HG03066 (cell line): ENCODE data around the gene SLC9A1.

ENCODE experiments used
- ATAC-seq: cut with Tn5 transposase; IDR thresholded peaks from one replicate; pipeline ENCODE4 v1.9.1; 2021; ENCODE audit warnings: low read depth; ENCODE audit not compliant: unreplicated experiment

Gene SLC9A1

DNA sequence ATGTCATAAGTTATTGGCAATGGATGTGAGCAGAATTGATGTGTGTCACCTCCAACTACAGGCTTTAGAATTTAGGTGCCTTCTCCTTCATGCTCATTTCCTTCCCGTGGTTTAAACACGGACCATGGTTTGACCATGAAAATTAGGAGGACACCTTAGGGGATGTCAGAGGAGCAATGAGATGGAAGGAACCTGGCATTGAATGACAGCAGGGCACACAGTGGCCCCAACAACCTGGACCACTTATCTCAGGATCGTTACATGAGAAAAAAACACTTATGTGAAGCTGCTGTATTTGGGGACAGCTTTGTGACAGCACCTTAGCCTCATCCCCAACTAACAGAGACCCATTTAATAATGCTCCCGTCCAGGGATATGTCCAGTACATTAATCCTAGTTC is 70.8 kb downstream of the SLC9A1 start:
- ATAC-seq: no peak

DNA sequence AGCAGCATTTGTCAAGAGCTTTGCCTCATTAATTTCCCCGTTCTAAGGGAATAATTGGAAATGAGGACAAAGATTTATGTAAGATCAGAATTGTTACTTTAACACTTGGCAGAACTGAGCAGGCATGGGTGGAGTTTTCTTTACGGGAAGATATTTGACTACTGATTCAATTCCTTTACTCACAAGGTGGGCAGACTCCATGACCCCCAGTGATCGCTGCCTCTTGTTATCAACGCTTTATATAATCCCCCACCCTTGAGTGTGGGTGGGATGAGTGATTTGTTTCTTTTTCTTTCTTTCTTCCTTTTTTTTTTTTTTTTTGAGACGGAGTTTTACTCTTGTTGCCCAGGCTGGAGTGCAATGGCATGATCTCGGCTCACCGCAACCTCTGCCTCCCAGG is 77.0 kb downstream of the SLC9A1 start:
- no peak for ATAC-seq

DNA sequence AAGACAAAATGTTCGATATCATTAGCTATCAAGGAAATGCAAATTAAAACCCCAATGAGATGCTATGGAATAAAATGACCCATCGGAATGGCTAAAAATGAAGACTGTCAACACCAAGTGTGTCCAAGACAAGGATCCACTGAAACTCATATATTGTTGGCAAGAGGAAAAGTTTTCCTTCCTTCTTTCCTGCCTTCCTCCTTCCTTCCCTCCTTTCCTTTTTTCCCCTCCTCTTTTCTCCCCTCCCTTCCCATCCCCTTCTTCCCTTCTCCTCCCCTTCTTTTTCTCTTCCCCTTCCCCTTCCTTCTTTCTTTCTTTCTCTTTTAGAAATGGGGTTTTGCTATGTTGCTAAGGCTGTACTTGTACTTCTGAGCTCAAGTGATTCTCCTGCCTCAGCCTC is 78.1 kb downstream of the SLC9A1 start:
- ATAC-seq: no peak

DNA sequence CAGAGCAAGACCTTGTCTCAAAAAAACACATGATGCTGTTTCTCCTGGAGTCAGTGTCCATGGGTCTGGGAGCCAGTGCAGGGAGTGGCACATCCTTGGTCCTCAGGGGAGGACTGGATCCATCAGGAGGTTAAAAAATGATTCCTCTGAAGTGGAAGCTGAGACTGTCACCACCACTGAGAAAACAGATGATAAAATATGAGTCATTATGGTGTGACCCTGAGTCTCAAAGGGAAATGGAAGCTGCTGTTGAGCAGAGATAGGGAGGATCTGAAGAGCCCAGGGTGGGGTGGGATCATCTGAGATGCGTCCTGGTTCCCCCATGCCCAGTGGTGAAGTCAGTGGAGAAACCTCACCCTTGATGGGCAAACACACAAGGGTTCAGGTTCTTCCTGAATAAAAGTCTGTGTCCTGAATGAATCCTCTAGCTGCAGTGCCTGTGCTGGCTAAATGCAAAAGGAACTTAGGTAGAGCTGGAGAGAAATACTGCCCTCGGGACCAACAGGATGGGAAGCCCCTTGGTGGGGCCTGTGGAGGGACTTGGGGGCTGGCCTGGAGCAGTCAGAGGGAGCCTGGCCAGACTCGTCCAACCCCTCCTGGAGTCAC is 80.6 kb downstream of the SLC9A1 start:
- ATAC-seq: no peak

DNA sequence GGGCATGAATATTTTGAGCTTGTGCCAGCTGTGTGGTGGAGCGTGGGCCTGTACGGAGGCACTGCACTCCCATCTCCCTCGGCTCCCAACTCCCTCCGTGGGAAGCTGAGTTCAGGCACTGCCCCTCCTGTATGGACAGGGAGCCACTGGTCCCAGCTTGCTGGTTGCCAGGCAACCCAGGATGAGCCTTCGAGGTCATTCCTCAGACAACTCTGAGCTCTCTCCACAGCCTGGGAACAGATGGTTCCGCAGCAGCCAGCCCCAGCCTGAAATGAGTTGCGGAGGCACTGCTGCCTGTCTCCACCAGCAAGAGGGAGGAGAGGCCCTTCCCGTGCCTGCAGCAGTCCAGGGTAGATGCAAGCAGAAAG is 83.9 kb downstream of the SLC9A1 start:
- ATAC-seq: no peak

DNA sequence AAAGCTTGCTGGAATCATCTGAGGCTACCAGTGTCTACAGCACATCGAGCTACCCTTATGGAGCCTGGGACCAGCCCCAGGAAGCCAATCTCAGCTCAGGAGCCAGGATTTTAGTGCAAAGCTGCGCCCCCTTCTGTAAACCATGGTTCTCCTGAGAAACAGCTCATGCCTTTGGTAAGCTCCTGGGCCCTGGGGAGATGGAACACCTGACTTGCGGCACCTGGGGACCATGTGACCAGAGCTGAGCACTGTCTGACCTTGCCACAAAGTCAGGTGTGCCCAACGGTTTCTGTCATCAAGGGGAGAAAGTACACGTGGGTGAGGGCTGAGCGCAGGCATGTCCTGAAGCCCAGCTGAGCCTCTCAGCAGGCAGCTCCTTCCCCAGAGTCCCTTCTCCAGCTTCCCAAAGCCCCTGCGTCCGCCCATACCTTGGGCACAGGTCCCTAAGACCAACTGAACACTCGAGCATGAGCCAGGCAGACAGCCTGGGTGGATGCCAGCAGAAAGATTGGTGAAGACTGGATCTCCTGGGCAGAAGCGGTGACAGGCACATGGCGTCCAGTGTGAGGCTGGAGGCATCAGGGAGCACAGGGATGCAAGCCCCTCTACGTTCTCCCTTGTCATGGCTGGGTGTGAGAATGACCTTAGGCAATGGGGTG is 84.4 kb downstream of the SLC9A1 start:
- no peak for ATAC-seq

DNA sequence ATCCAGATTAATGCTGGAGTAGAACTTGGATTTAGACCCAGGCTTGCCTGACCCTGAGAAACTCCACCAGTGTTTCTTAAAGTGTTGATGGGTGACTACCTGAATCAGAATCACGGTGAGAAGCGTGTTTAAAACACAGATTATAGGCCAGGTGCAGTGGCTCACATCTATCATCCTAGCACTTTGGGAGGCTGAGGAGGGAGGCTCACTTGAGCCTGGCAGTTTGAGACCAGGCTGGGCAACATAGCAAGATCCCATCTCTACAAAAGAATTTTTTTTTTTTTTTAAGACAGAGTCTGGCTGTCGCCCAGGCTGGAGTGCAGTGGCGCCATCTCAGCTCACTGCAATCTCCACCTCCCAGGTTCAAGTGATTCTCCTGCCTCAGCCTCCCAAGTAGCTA is 86.0 kb downstream of the SLC9A1 start:
- ATAC-seq: no peak

DNA sequence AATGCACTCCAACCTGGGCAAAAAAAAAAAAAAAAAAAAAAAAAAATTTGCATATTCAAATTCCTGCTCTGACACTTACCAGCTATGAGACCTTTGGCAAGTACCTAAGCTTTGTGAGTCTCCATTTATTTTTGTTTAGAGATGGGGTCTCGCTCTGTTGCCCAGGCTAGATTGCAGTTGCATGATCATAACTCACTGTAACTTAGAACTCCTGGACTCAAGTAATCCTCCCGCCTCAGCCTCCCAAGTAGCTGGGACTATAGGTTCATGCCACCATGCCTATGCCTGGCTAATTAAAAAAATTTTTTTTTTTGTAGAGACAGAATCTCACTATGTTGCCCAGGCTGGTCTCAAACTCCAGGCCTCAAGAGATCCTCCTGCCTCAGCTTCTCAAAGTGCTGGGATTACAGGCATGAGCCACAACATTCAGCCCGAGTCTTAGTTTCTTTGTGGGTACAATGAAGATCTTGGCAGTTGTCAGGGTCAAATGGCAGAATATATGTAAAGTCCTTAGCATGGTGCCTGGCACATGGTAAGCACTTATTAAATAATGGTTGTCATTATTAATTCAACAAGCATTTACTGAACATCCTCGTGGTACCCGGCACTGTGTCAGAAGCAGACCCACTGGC is 88.8 kb downstream of the SLC9A1 start:
- no peak for ATAC-seq

DNA sequence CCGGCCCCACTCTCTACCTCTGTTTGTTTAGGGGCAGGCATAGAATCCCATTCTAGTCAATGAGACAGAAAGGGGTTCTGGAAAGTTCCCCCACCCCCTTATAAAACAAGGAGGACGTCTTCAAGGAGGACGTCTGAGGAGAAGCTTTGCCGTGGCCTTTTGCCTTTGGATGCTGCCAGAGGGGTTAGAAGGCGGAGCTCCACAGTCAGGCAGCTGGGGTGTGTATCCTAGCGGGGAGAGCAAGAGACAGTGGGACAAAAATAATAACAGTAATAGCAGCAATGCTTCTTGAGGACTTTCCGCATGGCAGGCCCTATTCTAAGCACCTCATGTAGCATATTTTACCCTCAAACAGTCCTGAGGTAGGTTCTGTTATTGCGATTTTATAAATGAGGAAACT is 94.0 kb downstream of the SLC9A1 start:
- ATAC-seq: no peak

DNA sequence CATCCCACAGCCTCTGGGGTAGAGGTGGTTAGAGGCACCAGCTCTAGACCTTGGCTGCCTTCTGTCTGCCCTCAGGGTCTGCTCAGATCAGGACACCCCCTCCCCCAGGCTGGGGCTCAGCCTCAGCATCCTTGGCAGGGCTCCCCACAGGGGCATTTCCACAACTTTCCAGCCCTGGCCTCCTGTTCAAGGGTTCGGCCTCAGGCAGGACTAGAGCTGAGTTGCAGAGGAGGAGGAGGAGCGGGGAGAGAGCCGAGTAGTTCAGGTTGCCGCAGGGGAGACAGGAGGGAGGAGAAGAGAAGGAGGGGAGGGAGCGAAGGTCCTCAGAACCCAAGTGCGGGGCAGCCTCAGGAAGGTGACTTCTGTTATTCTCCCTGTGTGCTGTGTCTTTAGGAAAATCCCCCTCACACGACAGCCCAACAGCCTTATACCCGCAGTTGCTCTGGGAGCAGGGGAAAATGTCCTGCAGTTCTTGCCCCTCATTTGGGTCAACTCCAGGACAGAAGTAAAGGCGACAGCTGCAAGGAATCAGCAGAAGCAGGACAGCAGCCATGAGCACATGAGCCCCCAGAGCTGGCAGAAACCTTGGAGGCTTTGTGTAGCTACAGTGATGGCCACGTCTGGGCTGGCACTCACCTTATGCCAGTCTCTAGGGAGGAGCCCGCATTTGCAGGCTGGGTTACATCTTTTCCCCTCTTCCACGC is 95.8 kb downstream of the SLC9A1 start:
- no peak for ATAC-seq

DNA sequence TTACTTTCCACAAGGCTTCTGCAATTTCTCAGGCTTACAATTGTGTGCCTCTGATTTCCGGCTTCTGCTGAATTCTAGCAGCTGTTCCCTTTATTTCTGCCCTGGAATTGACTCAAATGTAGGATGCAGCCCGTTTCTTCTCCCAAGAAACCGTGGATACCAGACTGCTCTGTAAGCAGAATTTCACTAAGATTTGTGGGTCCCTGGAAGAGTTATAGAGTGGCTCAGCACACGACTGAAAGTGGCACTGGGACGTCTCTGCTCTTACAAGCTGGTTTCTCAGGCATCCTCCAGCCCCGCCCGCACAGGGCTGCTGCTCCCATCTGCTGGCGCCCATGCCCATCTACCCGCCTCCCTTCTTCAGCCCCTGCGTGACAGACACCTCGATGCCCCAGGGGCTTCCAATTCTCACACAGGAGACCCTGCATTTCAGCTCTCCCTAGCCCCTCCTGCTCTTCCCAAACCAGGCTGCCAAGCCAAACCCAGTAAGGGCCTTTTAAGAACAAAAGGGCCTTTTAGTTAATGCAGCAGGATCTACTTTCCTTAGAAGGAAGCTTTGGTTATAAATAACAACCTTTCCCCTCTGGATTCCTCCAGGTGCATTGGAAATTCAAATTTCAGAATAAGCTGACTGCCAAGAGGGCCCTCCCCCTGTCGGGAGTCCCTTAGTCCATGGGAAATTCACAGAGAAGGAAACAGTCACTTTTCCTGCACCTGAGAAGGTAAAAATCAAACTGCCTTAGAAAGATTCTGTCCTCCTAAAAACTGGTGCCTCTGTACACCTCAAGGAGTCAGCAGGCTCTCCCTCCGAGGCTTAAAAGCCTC is 96.9 kb downstream of the SLC9A1 start:
- no peak for ATAC-seq

DNA sequence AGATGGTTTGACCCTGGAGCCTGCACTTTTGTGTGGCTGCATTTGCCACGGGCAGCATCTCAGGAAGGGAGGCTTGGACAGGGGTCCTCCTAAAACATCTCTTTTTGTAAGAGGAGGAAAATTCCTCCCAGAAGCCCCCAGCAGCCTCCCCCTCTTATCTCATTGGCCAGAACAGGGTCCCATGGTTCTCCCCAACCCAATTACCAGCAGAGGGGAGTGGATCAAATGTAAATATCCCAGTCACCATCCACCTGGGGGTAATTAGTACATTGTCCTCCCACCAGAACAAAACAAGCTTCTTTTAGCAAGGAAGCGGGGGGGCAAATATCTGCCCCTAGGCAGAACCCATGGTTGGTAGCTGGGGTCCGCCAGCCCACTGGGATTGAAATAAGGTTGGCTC is 97.5 kb downstream of the SLC9A1 start:
- ATAC-seq: no peak

DNA sequence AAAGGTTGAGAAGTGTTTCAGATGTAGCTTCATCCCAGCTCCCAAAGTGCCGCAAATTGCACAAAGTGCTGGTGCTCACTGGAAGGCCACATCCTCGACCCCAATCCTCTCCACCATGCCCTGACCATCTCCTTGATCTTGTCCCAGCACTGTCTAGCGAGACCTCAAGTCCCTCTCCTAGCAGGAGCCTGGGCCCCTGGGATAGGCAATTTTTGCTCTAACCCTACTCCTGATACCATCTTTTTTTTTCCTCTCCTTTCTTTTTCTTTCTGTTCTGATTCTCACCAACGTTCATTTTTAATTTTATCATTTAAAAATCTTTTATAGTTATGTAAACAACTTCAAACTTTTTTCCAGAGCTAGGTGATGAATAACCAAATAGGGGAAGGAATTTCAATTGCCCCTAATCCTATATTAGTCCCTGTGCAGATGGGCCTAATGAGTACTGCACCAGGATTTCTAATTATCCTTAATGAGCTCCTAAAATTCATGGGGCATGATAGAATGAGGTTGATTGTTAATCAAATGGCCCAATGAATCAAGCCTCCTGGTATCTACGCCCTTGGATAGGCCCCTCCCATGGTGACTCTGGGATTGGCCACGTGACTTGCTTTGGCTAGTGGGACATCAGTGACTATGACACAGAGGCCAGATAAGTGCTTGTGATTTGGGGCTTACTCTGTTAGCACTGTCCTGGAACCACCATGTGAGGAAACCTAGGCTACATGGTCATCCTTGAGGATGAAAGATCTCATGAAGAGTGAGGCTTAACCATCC is 100.8 kb downstream of the SLC9A1 start:
- ATAC-seq: no peak

DNA sequence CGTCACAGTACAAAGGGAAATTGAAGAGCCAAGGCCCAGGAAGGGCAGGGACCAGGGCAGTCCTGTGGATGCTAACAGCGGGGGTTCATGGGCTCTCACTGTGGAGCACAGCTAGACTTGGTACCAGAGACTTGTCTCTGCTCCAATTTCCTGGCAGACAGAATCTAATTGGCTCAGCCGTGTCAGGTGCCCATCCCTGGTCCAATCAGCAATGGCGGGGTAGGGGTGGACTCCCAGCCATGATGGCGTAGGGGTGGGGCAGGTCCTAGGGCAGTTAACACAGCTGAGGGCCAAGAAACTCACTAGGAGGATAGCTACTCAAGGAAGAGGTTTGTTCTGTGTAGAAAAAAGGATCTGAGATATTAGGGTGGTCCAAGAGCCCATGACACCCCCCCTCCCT is 102.4 kb downstream of the SLC9A1 start:
- ATAC-seq: no peak

DNA sequence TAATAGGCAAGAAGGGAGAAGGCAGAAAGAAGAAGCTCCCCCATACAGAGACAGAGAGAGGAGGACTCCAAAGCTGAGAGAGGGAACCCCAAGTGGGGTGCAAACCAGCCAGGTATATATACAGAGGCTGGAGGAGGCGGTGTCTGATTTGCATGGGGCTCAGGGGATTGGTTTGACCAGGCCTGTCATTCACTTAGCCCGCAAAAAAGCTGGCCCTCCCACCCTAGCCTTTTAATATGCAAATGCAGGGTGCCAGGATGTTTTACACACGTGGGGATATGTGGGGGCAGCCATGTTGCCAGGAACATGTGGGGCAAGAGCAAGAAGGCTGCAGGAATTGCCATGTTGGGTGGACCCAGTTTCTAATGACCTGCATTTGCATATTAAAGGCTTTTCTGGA is 105.3 kb downstream of the SLC9A1 start:
- ATAC-seq: no peak

DNA sequence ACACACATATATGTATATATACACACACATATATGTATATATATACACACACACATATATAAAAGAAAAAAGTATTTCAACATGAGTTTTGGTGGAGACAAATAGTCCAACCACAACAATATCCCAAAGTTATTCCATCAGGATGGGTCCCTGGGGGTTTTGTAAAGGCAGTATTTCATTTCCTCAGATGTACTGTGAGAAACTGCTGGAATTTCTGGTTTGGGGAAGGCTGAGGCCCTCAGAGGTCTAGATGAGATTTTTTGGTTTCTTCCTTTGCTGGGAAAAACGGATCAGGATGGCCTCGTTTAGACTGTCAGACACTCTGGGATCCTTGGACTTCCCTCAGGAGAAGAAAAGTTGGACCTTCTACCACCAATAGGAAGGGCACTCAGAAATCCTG is 105.8 kb downstream of the SLC9A1 start:
- ATAC-seq: no peak
